Transverse colon (tissue), 4 donors: ENCODE measurements around the gene PRDM2. TPM values are rescaled to one million over a fixed set of nuclear protein-coding genes. Genes with fewer than 3 reads are reported as not detected.

Experiments used
- DNase-seq: peaks from one replicate; pipeline ENCODE4 v3.0.0-alpha.2; 2019
- H3K27ac ChIP-seq, 4 donors: fragments of 200-600 bp; sonication (generic); 2 replicates each; pipeline ENCODE4 v1.5.1; 2016 to 2018; ENCODE audit warnings: inconsistent platforms in 4 of 4
- H3K27me3 ChIP-seq: fragments of 200-600 bp; sonication (generic); 2 replicates; pipeline ENCODE4 v1.5.1; 2017; ENCODE audit warnings: inconsistent platforms
- H3K36me3 ChIP-seq, 4 donors: fragments of 200-600 bp; sonication (generic); 2 replicates each; pipeline ENCODE4 v1.5.1; 2017 to 2019; ENCODE audit warnings: inconsistent platforms in 4 of 4
- H3K4me1 ChIP-seq, 4 donors: fragments of 200-600 bp; sonication (generic); 2 replicates each; pipeline ENCODE4 v1.5.1; 2017 to 2020; ENCODE audit warnings: inconsistent platforms in 4 of 4
- H3K4me3 ChIP-seq, 4 donors: fragments of 200-600 bp; sonication (generic); 1 replicate in 1 of 4; 2 replicates in 3 of 4; pipeline versions ENCODE4 v1.5.1 to v1.6.1; 2017 to 2019; ENCODE audit warnings: inconsistent platforms in 4 of 4
- H3K9me3 ChIP-seq, 2 donors: fragments of 200-600 bp; sonication (generic); 2 replicates each; pipeline ENCODE4 v1.5.1; 2017 to 2019; ENCODE audit warnings: inconsistent platforms in 2 of 2
- EP300 ChIP-seq: sonication (generic); formaldehyde crosslinking; IDR thresholded peaks from one replicate; pipeline ENCODE4 v1.6.1; 2017; ENCODE audit warnings: antibody characterized with exemption, low read depth
- POLR2A ChIP-seq: fragments of 450-650 bp; IDR thresholded peaks from one replicate; pipeline ENCODE4 v1.6.1; 2016; ENCODE audit warnings: antibody characterized with exemption, mild to moderate bottlenecking, moderate library complexity
- POLR2AphosphoS5 ChIP-seq, 3 donors: sonication (generic); formaldehyde crosslinking; IDR thresholded peaks; one replicate each; pipeline ENCODE4 v1.6.1; 2016; ENCODE audit warnings: antibody characterized with exemption in 3 of 3
- WGBS, 2 donors: methylation state at CpG; one replicate each; pipeline ENCODE4 v1.1.5; 2018; ENCODE audit warnings: low coverage in 1 of 2; 5-methylcytosine and 5-hydroxymethylcytosine counted together
- in situ Hi-C, 4 donors: fragments of 200-750 bp; cut with MboI; loops; one replicate each; pipeline versions ENCODE4 v1.15.0 to v1.15.1; 2017; ENCODE audit warnings: low sequenced_read_pairs in 3 of 4, low pct_ligation_motif_present in 1 of 4, low pct_unique_long_range_greater_than_20kb in 1 of 4
- intact Hi-C: fragments of 100-400 bp; cut with DNase I; formaldehyde crosslinking; loops from one replicate; pipeline ENCODE4 v1.15.1; 2023; ENCODE audit warnings: low total_unique reads
- small RNA-seq, 4 donors: library from RNA; depleted of rRNA; stranded (forward); fragments of <200 nt; gene quantifications; one replicate each; pipeline ENCODE3, GENCODE V24; 2016
- total RNA-seq, 4 donors: library from RNA; depleted of rRNA; stranded (reverse); fragments of >200 nt; gene quantifications; one replicate each; pipeline ENCODE4 v1.1.0, GENCODE V29; 2016
- TF ChIP-seq, protein P1 (sequence below), 5 experiments: fragments of 200-600 bp in 3 of 5; fragments of 450-650 bp in 2 of 5; sonication (generic) in 3 of 5; IDR thresholded peaks; 1 replicate in 2 of 5; 2 replicates in 3 of 5; pipeline ENCODE4 v1.5.1; 2016 to 2017; ENCODE audit warnings: antibody characterized with exemption in 5 of 5, inconsistent platforms in 3 of 5, mild to moderate bottlenecking in 2 of 5, moderate library complexity in 1 of 5

Gene PRDM2
- total RNA-seq, 4 donors from 2014 or later: 27.3 to 40.5 (median 35.8) TPM

DNA sequence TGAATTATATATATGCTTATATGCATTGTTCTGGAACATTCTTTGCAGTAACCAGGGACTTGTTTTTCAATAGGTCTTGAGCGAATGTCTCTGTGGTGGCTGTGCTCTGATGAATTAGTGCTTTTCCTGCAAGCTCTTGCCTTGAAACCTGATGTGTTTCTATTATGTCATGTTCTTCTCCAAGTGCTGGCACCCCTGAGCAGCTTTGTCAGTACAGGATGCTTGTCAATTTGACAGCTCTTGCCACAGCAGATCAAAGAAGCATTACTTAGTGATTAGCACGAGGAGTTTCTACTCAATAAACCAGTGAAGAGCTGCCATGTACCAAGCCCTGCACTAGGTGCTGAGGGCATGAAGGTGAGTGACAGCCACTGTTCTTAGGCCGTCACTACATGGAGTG lies 171.9 kb downstream of the PRDM2 start:
- TF ChIP-seq EP300: no peak
- no peak for TF ChIP-seq POLR2AphosphoS5 (IDR thresholded peaks at IDR 0.05)
- TF ChIP-seq, protein P1, sequence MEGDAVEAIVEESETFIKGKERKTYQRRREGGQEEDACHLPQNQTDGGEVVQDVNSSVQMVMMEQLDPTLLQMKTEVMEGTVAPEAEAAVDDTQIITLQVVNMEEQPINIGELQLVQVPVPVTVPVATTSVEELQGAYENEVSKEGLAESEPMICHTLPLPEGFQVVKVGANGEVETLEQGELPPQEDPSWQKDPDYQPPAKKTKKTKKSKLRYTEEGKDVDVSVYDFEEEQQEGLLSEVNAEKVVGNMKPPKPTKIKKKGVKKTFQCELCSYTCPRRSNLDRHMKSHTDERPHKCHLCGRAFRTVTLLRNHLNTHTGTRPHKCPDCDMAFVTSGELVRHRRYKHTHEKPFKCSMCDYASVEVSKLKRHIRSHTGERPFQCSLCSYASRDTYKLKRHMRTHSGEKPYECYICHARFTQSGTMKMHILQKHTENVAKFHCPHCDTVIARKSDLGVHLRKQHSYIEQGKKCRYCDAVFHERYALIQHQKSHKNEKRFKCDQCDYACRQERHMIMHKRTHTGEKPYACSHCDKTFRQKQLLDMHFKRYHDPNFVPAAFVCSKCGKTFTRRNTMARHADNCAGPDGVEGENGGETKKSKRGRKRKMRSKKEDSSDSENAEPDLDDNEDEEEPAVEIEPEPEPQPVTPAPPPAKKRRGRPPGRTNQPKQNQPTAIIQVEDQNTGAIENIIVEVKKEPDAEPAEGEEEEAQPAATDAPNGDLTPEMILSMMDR (IDR thresholded peaks at IDR 0.05): no peak
- TF ChIP-seq POLR2A: no peak
- intact Hi-C loops: no loop called here
- Histone ChIP-seq H3K4me3 (no peak overlapping the region), H3K27me3 (peaks cover 3% of the 10 kb centered on the region), H3K9me3 (no peaks in the 10 kb centered on the region), H3K27ac (no peak overlapping the region), H3K4me1 (no peaks in the 10 kb centered on the region), H3K36me3 (no peaks in the 10 kb centered on the region)
- no peak for DNase-seq
- in situ Hi-C loops: no loop called here
- 83 to 100% methylated on average over 1 to 3 of the region's 3 CpGs for WGBS, 2 donors

DNA sequence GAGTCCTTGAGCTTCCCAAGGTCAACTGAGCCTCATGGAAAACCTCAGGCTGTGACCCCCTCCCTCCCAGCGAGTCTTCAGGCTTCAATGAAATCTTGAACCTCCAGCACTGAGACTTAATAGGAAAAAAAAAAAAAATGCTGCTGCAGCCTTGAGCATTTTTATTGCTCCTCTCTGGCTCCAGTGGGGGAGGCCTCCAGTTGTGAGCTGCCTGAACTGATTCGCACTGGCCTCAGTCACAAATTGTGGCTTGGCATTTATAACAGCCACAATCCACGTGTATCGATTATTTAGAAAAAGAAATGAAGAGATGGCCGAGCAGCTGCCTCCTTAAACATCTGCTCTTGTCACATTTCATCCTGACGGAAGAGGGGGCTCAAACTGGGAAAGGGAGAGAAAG lies 173.0 kb downstream of the PRDM2 start:
- Histone ChIP-seq H3K4me1 (no peaks in the 10 kb centered on the region), H3K9me3 (no peaks in the 10 kb centered on the region), H3K4me3 (no peak overlapping the region), H3K36me3 (no peaks in the 10 kb centered on the region), H3K27me3 (peaks cover 3% of the 10 kb centered on the region), H3K27ac (no peak overlapping the region)
- TF ChIP-seq POLR2AphosphoS5 (IDR thresholded peaks at IDR 0.05): no peak
- TF ChIP-seq, protein P1 (IDR thresholded peaks at IDR 0.05): no peak
- TF ChIP-seq EP300: no peak
- TF ChIP-seq POLR2A: no peak
- DNase-seq: no peak
- intact Hi-C loops (no loop called here), in situ Hi-C loops (no loop called here)
- 78 to 79% methylated on average over 5 to 6 of the region's 6 CpGs for WGBS, 2 donors

Small RNAs within 50 kb of the gene (small RNA-seq; reads per million reads assigned to genes)
- 0 reads per million in 4 donors for gene RF00564

Other genes starting within 250 kb of the PRDM2 start
- gene LRRC38, start 186.2 kb upstream of the PRDM2 start, total RNA-seq: not detected
- 10 to 100 TPM in 1 of 4 donors, 1 to 10 TPM in 3; 3.4 to 11.7 (median 5.6) TPM for gene PDPN, start 116.4 kb upstream of the PRDM2 start, total RNA-seq